ENCODE results near the gene SUPT3H. TPM values are rescaled to one million over a fixed set of nuclear protein-coding genes. Genes with fewer than 3 reads are reported as not detected.

The SUPT3H gene
- total RNA-seq, 1 donor from 2014 or later, result 6.7 TPM

GRCh38 chr6:45116714-45117410 is 260.9 kb downstream of the SUPT3H start:
- intact Hi-C loops (cut with DNase I), result no loop called here
- TF ChIP-seq CTCF (IDR thresholded peaks at IDR 0.05), result no peak

GRCh38 chr6:45115696-45116095 is 262.0 kb downstream of the SUPT3H start:
- no peaks in the 10 kb centered on the region for H3K4me1 ChIP-seq
- intact Hi-C loops (cut with DNase I), result no loop called here
- ATAC-seq, result no peak
- no peaks in the 10 kb centered on the region for H3K36me3 ChIP-seq
- no peak overlapping the region for H3K27ac ChIP-seq
- no peaks in the 10 kb centered on the region for H3K27me3 ChIP-seq (ENCODE audit: low read depth)
- TF ChIP-seq CTCF (IDR thresholded peaks at IDR 0.05), result no peak
- H3K9me3 ChIP-seq, result no peaks in the 10 kb centered on the region
- DNase-seq, result no peak
- H3K4me3 ChIP-seq, result no peak overlapping the region

More at GRCh38 chr6:45116714-45117410, 260.9 kb downstream of the SUPT3H start:
- H3K9me3 ChIP-seq, result no peaks in the 10 kb centered on the region
- no peak for DNase-seq
- H3K36me3 ChIP-seq, result no peaks in the 10 kb centered on the region
- H3K4me3 ChIP-seq, result no peak overlapping the region
- no peak for ATAC-seq
- H3K4me1 ChIP-seq, result no peaks in the 10 kb centered on the region
- no peaks in the 10 kb centered on the region for H3K27me3 ChIP-seq (ENCODE audit: low read depth)
- no peak overlapping the region for H3K27ac ChIP-seq

GRCh38 chr6:45112711-45113110 is 265.0 kb downstream of the SUPT3H start:
- no peaks in the 10 kb centered on the region for H3K36me3 ChIP-seq
- TF ChIP-seq CTCF (IDR thresholded peaks at IDR 0.05), result no peak
- no peak overlapping the region for H3K4me3 ChIP-seq
- no peak for ATAC-seq
- no peaks in the 10 kb centered on the region for H3K4me1 ChIP-seq
- no peaks in the 10 kb centered on the region for H3K9me3 ChIP-seq
- H3K27me3 ChIP-seq (ENCODE audit: low read depth), result no peaks in the 10 kb centered on the region
- no peak overlapping the region for H3K27ac ChIP-seq
- intact Hi-C loops (cut with DNase I), result no loop called here
- DNase-seq, result no peak

GRCh38 chr6:45109551-45109950 is 268.2 kb downstream of the SUPT3H start:
- no peak for DNase-seq

GRCh38 chr6:45105170-45105820 is 272.4 kb downstream of the SUPT3H start:
- ATAC-seq (no peak), DNase-seq (no peak)
- Histone ChIP-seq H3K27me3 (ENCODE audit: low read depth) (no peaks in the 10 kb centered on the region), H3K9me3 (no peaks in the 10 kb centered on the region), H3K4me1 (no peaks in the 10 kb centered on the region), H3K4me3 (no peak overlapping the region), H3K36me3 (no peaks in the 10 kb centered on the region), H3K27ac (no peak overlapping the region)
- intact Hi-C loops (cut with DNase I), result no loop called here
- no peak for TF ChIP-seq CTCF (IDR thresholded peaks at IDR 0.05)

More at GRCh38 chr6:45109551-45109950, 268.2 kb downstream of the SUPT3H start:
- Histone ChIP-seq H3K4me3 (no peak overlapping the region), H3K27ac (no peak overlapping the region), H3K9me3 (no peaks in the 10 kb centered on the region), H3K36me3 (no peaks in the 10 kb centered on the region), H3K27me3 (ENCODE audit: low read depth) (no peaks in the 10 kb centered on the region), H3K4me1 (no peaks in the 10 kb centered on the region)
- TF ChIP-seq CTCF (IDR thresholded peaks at IDR 0.05), result no peak
- intact Hi-C loops (cut with DNase I), result no loop called here
- no peak for ATAC-seq
